Subcutaneous abdominal adipose tissue (tissue), 5 donors: ENCODE data around the gene CCL24.
"Not testable (repeated sequence)": the region's sequence is repeated elsewhere in the genome, so short reads cannot be mapped to it uniquely, and the experiment has no call there.

Source experiments
- H3K27ac ChIP-seq: one replicate; pipeline ENCODE4 v1.7.0; 2013; ENCODE audit warnings: low read depth, mild to moderate bottlenecking, inconsistent platforms, low read length, moderate library complexity
- H3K27me3 ChIP-seq, 5 donors: one replicate each; pipeline ENCODE4 v1.7.0; 2013; ENCODE audit warnings: low read length in 5 of 5, inconsistent platforms in 1 of 5; ENCODE audit not compliant: control insufficient read depth in 5 of 5, insufficient read depth in 4 of 5
- H3K36me3 ChIP-seq, 5 donors: one replicate each; pipeline ENCODE4 v1.7.0; 2013; ENCODE audit warnings: low read length in 5 of 5; ENCODE audit not compliant: control insufficient read depth in 5 of 5, insufficient read depth in 5 of 5
- H3K4me1 ChIP-seq, 5 donors: one replicate each; pipeline ENCODE4 v1.7.0; 2013; ENCODE audit warnings: low read length in 5 of 5, mild to moderate bottlenecking in 3 of 5, moderate library complexity in 1 of 5; ENCODE audit not compliant: control insufficient read depth in 5 of 5, insufficient read depth in 5 of 5
- H3K4me3 ChIP-seq, 5 donors: one replicate each; pipeline ENCODE4 v1.7.0; 2013; ENCODE audit warnings: low read length in 5 of 5, low read depth in 1 of 5
- H3K9ac ChIP-seq, 5 donors: one replicate each; pipeline ENCODE4 v1.7.0; 2013; ENCODE audit warnings: low read length in 5 of 5, mild to moderate bottlenecking in 4 of 5, moderate library complexity in 3 of 5
- H3K9me3 ChIP-seq, 5 donors: one replicate each; pipeline ENCODE4 v1.7.0; 2013; ENCODE audit warnings: low read length in 5 of 5; ENCODE audit not compliant: control insufficient read depth in 5 of 5
- donor health status: healthy.
- donor health status: healthy.
- donor health status: healthy.
- donor health status: healthy.
- donor health status: healthy.

The CCL24 gene

DNA sequence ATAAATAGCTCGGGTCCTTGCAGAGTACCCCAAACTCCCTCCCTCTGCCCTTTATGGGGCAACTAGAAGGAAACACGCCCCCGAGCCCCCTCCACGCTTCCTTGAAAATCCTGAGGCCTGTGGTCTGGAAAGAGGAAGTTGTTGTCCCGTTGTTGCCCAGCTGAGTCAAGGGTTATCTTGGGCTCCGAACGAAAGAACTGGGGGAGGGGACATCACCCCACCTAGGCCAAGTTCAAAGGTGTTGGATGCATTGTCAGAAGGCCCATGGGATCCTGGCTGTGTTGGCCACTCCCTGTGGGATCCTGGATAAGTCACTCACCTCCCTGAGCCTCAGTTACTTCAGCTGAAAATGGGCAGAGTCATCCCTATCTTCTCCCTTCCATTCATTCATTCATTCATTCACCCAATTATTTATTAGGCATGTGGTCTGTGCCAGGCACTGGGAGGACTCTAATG, at the start of gene CCL24:
Gene CCL24 (minus strand): TSS at position 26 of the 456 bp plus-strand sequence. CDS start 91 bp downstream, outside the sequence.
- Histone ChIP-seq H3K9ac (no peak within 1 kb of the TSS), H3K27me3 (no peaks in the 10 kb centered on the region), H3K4me3 (peak within 1 kb of the TSS in 1 of 5 donors; percentile 15), H3K9me3 (no peaks in the 10 kb centered on the region), H3K27ac (no peak within 1 kb of the TSS), H3K36me3 (no peaks in the 10 kb centered on the region), H3K4me1 (peaks cover 0 to 19% (median 0%) of the 10 kb centered on the region in 5 donors)

DNA sequence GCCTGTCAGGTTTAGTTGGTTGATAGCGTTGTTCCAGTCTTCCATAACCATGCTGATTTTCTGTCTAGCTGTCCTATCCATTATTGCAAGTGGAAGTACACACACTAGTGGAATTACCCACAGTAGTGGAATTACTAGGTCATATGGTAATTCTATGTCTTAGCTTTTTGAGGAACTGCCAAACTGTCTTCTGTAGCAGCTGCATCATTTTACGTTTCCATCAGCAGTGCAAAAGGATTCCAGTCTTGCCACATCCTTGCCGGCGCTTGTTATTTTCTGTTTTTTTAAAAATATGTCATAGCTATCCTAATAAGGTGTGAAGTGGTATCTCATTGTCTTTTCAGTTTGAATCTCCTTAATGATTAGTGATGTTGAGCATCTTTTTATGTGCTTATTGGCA, 48.0 kb upstream of the CCL24 start:
- H3K4me3 ChIP-seq, result no peak overlapping the region
- no peaks in the 10 kb centered on the region for H3K36me3 ChIP-seq
- no peak overlapping the region for H3K9ac ChIP-seq
- H3K27ac ChIP-seq, result no peak overlapping the region
- no peaks in the 10 kb centered on the region for H3K9me3 ChIP-seq
- H3K27me3 ChIP-seq, result no peaks in the 10 kb centered on the region
- H3K4me1 ChIP-seq, result peaks cover 0 to 12% (median 7%) of the 10 kb centered on the region in 5 donors

DNA sequence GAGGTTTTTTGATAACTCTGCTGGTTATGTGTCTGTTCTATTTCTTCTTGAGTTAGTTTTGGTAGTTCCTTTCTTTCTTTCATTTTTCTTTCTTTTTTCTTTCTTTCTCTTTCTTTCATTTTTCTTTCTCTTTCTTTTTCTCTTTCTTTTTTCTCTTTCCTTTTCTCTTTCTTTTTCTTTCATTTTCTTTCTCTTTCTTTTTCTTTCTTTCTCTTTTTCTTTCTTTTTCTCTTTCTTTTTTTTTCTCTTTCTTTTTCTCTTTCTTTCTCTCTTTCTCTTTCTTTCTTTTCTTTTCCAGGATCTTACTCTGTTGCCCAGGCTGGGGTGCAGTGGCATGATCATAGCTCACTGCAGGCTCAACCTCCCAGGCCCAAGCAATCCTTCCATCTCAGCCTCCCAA, 44.8 kb upstream of the CCL24 start:
- H3K27ac ChIP-seq, result no peak overlapping the region
- H3K9ac ChIP-seq, result no peak overlapping the region
- no peak overlapping the region for H3K4me3 ChIP-seq
- no peaks in the 10 kb centered on the region for H3K9me3 ChIP-seq
- H3K27me3 ChIP-seq, result no peaks in the 10 kb centered on the region
- peaks cover 0 to 3% (median 0%) of the 10 kb centered on the region in 5 donors for H3K4me1 ChIP-seq
- no peaks in the 10 kb centered on the region for H3K36me3 ChIP-seq

DNA sequence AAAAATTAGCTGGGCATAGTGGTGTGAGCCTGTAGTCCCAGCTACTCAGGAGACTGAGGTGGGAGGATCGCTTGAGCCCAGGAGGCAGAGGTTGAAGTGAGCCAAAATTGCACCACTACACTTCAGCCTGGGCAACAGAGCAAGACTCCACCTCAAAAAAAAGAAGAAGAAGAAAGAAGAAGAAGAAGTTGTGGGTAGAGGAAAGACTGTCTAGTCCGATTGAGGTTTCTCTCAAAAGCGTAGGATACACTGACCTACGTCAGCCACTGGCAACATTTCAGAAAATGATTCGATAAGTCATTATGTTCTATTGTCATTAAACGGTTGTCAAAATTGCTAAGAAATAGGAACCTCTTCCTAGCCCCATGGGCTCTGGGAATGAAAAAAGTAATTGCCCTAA, 42.9 kb upstream of the CCL24 start:
- Histone ChIP-seq H3K9ac (no peak overlapping the region), H3K9me3 (no peaks in the 10 kb centered on the region), H3K4me3 (no peak overlapping the region), H3K27me3 (no peaks in the 10 kb centered on the region), H3K36me3 (no peaks in the 10 kb centered on the region), H3K27ac (no peak overlapping the region), H3K4me1 (peaks cover 0 to 2% (median 0%) of the 10 kb centered on the region in 5 donors)

- not testable (repeated sequence) for H3K4me3 ChIP-seq, H3K9me3 ChIP-seq, H3K27me3 ChIP-seq, H3K9ac ChIP-seq, H3K27ac ChIP-seq, H3K36me3 ChIP-seq, H3K4me1 ChIP-seq
Observed at GRCh38 chr7:75854813-75855345, 41.3 kb upstream of the CCL24 start.

DNA sequence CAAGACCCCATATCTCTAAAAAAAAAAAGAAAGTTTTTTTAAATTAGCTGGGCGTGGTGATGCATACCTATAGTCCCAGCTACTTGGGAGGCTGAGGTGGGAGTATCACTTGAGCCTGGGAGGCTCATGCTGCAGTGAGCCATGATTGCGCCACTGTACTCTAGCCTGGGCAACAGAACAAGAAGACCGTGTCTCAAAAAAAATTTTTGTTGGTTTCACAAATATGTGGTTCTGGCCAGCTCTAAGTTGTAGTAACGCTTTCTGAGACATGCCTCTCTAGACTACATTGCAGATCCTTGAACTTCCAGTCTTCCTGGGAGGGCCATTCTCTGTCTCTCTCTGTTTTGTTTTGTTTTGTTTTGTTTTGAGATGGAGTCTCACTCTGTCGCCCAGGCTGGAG, 40.6 kb upstream of the CCL24 start:
- Histone ChIP-seq H3K4me3 (no peak overlapping the region), H3K27ac (no peak overlapping the region), H3K36me3 (no peaks in the 10 kb centered on the region), H3K4me1 (no peaks in the 10 kb centered on the region), H3K27me3 (no peaks in the 10 kb centered on the region), H3K9me3 (no peaks in the 10 kb centered on the region), H3K9ac (no peak overlapping the region)

- H3K9ac ChIP-seq, result no peak overlapping the region
- H3K9me3 ChIP-seq, result no peaks in the 10 kb centered on the region
- H3K27ac ChIP-seq, result no peak overlapping the region
- no peaks in the 10 kb centered on the region for H3K4me1 ChIP-seq
- H3K27me3 ChIP-seq, result no peaks in the 10 kb centered on the region
- no peak overlapping the region for H3K4me3 ChIP-seq
- no peaks in the 10 kb centered on the region for H3K36me3 ChIP-seq
Observed at GRCh38 chr7:75850235-75850634, 36.6 kb upstream of the CCL24 start.

GRCh38 chr7:75849573-75849972, 36.0 kb upstream of the CCL24 start:
- Histone ChIP-seq H3K4me3 (no peak overlapping the region), H3K9me3 (no peaks in the 10 kb centered on the region), H3K4me1 (no peaks in the 10 kb centered on the region), H3K27ac (no peak overlapping the region), H3K9ac (no peak overlapping the region), H3K27me3 (no peaks in the 10 kb centered on the region), H3K36me3 (no peaks in the 10 kb centered on the region)

DNA sequence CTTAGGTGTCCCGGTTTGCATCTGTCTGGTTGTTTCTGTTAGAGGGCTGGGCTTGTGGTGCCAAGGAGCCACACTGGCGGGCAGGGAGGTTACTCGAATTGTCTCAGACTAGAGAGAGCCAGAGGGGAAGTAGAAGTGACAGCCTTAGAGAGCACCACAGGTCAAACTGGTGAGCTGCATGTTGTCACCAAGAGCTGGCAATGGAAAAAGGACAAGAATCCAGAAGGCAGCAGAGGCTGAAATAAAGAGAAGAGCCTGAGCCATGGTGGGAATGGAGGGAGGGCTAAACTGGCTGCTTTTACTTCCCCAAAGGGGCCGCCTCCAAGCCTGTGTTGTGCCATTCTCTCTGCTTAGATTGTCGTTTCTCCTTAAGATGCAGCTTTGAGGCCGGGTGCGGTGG, 34.1 kb upstream of the CCL24 start:
- no peaks in the 10 kb centered on the region for H3K27me3 ChIP-seq
- H3K36me3 ChIP-seq, result no peaks in the 10 kb centered on the region
- H3K4me3 ChIP-seq, result no peak overlapping the region
- H3K27ac ChIP-seq, result no peak overlapping the region
- no peaks in the 10 kb centered on the region for H3K9me3 ChIP-seq
- peaks cover 0 to 7% (median 4%) of the 10 kb centered on the region in 5 donors for H3K4me1 ChIP-seq
- no peak overlapping the region for H3K9ac ChIP-seq

DNA sequence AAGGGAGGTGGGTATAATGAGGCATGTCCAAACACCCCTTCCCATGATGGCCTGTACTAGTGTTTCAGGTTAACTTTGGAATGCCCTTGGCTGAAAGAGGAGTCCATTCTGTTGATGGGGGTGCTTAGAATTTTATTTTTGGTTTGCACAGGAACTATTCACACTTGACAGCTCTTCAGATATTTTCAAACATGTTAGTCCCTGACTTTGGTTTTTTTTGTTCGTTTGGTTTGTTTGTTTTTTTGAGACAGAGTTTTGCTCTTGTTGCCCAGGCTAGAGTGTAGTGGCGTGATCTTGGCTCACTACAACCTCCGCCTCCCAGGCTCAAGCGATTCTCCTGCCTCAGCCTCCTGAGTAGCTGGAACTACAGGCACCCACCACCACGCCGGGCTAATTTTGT, 31.5 kb upstream of the CCL24 start:
- not testable (repeated sequence) for H3K9ac ChIP-seq, H3K36me3 ChIP-seq, H3K4me3 ChIP-seq, H3K27ac ChIP-seq, H3K9me3 ChIP-seq, H3K27me3 ChIP-seq
- peaks cover 0 to 20% (median 17%) of the 10 kb centered on the region in 5 donors for H3K4me1 ChIP-seq

- H3K4me3 ChIP-seq, result no peak overlapping the region
- no peaks in the 10 kb centered on the region for H3K9me3 ChIP-seq
- peaks cover 0 to 20% (median 17%) of the 10 kb centered on the region in 5 donors for H3K4me1 ChIP-seq
- H3K27ac ChIP-seq, result no peak overlapping the region
- no peaks in the 10 kb centered on the region for H3K27me3 ChIP-seq
- H3K9ac ChIP-seq, result no peak overlapping the region
- H3K36me3 ChIP-seq, result no peaks in the 10 kb centered on the region
Observed at GRCh38 chr7:75844158-75844557, 30.6 kb upstream of the CCL24 start.
